Measurements from ENCODE around the gene USP36.

The USP36 gene

DNA sequence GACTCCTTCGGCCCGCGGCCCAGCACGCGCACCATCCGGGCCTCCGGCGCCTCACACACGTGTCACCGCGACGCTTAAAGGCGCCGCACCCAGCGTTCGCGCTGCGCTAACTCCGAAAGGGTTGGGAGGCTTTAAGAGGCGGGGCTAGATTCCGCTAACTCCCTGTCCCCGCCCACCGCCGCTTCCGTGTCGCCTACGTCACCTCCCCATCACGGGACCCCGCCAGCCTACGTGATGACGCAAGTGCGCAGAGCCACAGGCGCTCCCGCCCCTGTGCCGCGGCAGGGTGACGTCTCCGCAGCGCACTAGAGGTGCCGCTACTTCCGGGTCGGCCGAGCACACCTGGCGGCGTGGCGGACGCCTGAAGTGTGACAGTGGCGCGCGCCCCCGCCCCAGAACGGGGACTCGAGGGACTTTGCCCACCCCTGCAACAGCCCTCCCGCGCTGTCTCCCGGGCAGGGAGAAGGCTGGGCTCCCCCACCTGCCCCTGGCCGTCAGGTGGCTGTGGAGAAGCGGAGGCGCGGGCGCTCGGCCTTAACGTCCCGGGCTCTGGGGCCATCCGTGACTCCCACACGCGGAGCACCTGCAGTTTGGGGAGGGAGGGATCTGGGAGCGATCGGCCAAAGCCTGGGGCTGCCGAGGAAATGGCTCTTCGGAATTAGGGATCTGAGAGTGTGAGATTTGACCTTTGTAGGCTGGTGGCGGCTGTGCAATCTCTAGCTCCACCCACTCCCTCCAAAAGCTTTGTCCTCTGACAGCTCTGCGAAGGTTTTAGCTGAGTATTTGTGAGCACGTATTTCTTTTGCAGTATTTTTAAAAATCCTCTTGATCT lies at the start of gene USP36:
USP36 (minus strand) TSS at position 35 of the 832 bp plus-strand sequence. CDS start 4,451 bp downstream, outside the sequence.
- TF ChIP-seq YY1 (IDR thresholded peaks at IDR 0.05; ENCODE audit: low read depth) (peak; percentile 22; the same call in 1 of the 2 replicates), CEBPB (IDR thresholded peaks at IDR 0.05) (0 out of 2 replicates have a peak, but pooled peaks have one; percentile 5), RAD21 (IDR thresholded peaks at IDR 0.05; ENCODE audit: low read depth) (no peak), NFIC (IDR thresholded peaks at IDR 0.05) (no peak), EGR1 (IDR thresholded peaks at IDR 0.05) (0 out of 2 replicates have a peak, but pooled peaks have one; percentile 26), EP300 (IDR thresholded peaks at IDR 0.05; ENCODE audit: borderline replicate concordance) (no peak), ZBTB7A (IDR thresholded peaks at IDR 0.05; ENCODE audit: low read depth) (0 out of 2 replicates have a peak, but pooled peaks have one; percentile 39), TAF1 (IDR thresholded peaks at IDR 0.05; ENCODE audit: low read depth) (peak; percentile 85), TCF12 (IDR thresholded peaks at IDR 0.05; ENCODE audit: low read depth) (peak; percentile 76), CREB1 (IDR thresholded peaks at IDR 0.05; ENCODE audit: low read depth) (peak; percentile 99), FOXM1 (IDR thresholded peaks at IDR 0.05; ENCODE audit: borderline replicate concordance, low read depth) (0 out of 2 replicates have a peak, but pooled peaks have one; percentile 27), TEAD4 (IDR thresholded peaks at IDR 0.05) (peak; percentile 24; the same call in 1 of the 2 replicates)
- TF ChIP-seq, protein P1, sequence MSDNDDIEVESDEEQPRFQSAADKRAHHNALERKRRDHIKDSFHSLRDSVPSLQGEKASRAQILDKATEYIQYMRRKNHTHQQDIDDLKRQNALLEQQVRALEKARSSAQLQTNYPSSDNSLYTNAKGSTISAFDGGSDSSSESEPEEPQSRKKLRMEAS (IDR thresholded peaks at IDR 0.05), result peak; percentile 100
- TF ChIP-seq, protein P2, sequence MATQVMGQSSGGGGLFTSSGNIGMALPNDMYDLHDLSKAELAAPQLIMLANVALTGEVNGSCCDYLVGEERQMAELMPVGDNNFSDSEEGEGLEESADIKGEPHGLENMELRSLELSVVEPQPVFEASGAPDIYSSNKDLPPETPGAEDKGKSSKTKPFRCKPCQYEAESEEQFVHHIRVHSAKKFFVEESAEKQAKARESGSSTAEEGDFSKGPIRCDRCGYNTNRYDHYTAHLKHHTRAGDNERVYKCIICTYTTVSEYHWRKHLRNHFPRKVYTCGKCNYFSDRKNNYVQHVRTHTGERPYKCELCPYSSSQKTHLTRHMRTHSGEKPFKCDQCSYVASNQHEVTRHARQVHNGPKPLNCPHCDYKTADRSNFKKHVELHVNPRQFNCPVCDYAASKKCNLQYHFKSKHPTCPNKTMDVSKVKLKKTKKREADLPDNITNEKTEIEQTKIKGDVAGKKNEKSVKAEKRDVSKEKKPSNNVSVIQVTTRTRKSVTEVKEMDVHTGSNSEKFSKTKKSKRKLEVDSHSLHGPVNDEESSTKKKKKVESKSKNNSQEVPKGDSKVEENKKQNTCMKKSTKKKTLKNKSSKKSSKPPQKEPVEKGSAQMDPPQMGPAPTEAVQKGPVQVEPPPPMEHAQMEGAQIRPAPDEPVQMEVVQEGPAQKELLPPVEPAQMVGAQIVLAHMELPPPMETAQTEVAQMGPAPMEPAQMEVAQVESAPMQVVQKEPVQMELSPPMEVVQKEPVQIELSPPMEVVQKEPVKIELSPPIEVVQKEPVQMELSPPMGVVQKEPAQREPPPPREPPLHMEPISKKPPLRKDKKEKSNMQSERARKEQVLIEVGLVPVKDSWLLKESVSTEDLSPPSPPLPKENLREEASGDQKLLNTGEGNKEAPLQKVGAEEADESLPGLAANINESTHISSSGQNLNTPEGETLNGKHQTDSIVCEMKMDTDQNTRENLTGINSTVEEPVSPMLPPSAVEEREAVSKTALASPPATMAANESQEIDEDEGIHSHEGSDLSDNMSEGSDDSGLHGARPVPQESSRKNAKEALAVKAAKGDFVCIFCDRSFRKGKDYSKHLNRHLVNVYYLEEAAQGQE (IDR thresholded peaks at IDR 0.05; ENCODE audit: low read depth), result no peak
- TF ChIP-seq, protein P3, sequence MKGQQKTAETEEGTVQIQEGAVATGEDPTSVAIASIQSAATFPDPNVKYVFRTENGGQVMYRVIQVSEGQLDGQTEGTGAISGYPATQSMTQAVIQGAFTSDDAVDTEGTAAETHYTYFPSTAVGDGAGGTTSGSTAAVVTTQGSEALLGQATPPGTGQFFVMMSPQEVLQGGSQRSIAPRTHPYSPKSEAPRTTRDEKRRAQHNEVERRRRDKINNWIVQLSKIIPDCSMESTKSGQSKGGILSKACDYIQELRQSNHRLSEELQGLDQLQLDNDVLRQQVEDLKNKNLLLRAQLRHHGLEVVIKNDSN (IDR thresholded peaks at IDR 0.05), result peak; percentile 90

DNA sequence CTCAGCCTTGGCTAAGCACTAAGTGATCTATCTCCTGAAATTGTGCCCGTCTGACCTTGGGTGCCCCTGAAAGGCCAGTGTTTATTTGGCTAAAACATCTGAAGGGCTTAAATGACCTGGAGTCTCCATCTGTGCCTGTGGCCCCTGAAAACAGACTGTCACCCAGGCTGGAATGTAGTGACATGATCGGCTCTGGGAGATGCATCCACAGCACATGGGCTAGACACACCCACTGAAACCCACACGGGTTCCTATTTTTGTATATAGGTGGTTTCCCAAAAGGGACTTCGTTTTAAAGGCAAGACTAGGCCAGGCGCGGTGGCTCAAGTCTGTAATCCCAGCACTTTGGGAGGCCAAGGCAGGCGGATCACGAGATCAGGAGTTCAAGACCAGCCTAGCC lies 48.9 kb upstream of the USP36 start:
- TF ChIP-seq YY1 (IDR thresholded peaks at IDR 0.05; ENCODE audit: low read depth) (no peak), CREB1 (IDR thresholded peaks at IDR 0.05; ENCODE audit: low read depth) (no peak), TEAD4 (IDR thresholded peaks at IDR 0.05) (no peak), FOXM1 (IDR thresholded peaks at IDR 0.05; ENCODE audit: borderline replicate concordance, low read depth) (no peak), EGR1 (IDR thresholded peaks at IDR 0.05) (no peak), CEBPB (IDR thresholded peaks at IDR 0.05) (no peak), TAF1 (IDR thresholded peaks at IDR 0.05; ENCODE audit: low read depth) (no peak), NFIC (IDR thresholded peaks at IDR 0.05) (no peak), ZBTB7A (IDR thresholded peaks at IDR 0.05; ENCODE audit: low read depth) (no peak), TCF12 (IDR thresholded peaks at IDR 0.05; ENCODE audit: low read depth) (no peak)
- TF ChIP-seq, protein P1 (IDR thresholded peaks at IDR 0.05), result no peak
- TF ChIP-seq, protein P2 (IDR thresholded peaks at IDR 0.05; ENCODE audit: low read depth), result no peak
- TF ChIP-seq, protein P3 (IDR thresholded peaks at IDR 0.05), result no peak

DNA sequence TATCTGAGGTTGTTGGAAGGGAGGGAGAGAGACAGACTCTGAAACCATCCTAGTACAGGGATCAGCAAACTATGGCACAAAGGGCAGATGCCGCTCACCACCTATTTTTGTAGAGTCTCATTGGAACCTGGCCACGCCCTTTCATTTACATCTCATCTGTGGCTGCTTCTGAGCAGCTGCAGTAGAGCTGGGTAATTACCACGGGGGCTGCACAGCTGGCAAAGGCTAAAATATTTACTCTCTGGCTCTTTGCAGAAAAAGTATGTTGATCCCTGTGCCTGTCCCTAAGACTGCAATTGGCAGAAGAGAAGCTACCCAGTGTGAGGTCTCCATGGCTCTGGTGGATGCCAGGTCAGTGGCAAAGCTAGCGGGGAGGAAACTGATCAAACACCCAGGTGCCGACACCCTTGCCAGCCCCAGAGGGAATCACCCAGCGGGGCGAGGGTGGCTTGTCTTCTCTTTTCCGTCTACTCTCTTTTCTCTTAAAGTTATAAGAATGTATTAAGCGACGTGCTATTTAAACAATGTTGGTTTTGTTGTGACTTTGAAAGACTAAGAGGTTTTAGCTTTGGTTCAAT lies 48.4 kb upstream of the USP36 start:
- TF ChIP-seq TAF1 (IDR thresholded peaks at IDR 0.05; ENCODE audit: low read depth) (no peak), CEBPB (IDR thresholded peaks at IDR 0.05) (no peak), FOXM1 (IDR thresholded peaks at IDR 0.05; ENCODE audit: borderline replicate concordance, low read depth) (no peak), TEAD4 (IDR thresholded peaks at IDR 0.05) (no peak)

DNA sequence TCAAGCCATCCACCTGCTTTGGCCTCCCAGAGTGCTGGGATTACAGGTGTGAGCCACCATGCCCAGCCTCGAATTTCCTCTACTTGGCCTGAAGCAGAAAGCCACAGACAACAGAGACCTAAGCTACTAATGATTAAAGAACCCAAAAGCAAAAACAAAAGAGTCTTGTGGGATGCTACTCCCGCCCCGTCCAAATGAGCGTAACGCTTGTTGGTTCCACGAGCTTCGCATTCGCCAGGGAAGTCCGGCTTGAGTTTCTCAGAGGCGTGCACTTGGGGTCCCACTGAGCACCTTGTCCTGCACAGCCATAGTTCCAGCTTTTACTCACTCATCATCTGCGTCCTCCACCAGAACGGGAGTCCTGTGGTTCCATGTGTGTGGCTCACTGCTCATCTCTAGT lies 46.3 kb upstream of the USP36 start:
- no peak for TF ChIP-seq TCF12 (IDR thresholded peaks at IDR 0.05; ENCODE audit: low read depth)
- no peak for TF ChIP-seq NFIC (IDR thresholded peaks at IDR 0.05)
- no peak for TF ChIP-seq RAD21 (IDR thresholded peaks at IDR 0.05; ENCODE audit: low read depth)
- TF ChIP-seq, protein P3 (IDR thresholded peaks at IDR 0.05), result no peak
- TF ChIP-seq EP300 (IDR thresholded peaks at IDR 0.05; ENCODE audit: borderline replicate concordance), result no peak
- TF ChIP-seq, protein P2 (IDR thresholded peaks at IDR 0.05; ENCODE audit: low read depth), result no peak
- no peak for TF ChIP-seq EGR1 (IDR thresholded peaks at IDR 0.05)
- no peak for TF ChIP-seq CEBPB (IDR thresholded peaks at IDR 0.05)
- no peak for TF ChIP-seq CREB1 (IDR thresholded peaks at IDR 0.05; ENCODE audit: low read depth)
- TF ChIP-seq, protein P1 (IDR thresholded peaks at IDR 0.05), result no peak
- TF ChIP-seq TEAD4 (IDR thresholded peaks at IDR 0.05), result no peak
- no peak for TF ChIP-seq YY1 (IDR thresholded peaks at IDR 0.05; ENCODE audit: low read depth)
- TF ChIP-seq ZBTB7A (IDR thresholded peaks at IDR 0.05; ENCODE audit: low read depth), result no peak
- no peak for TF ChIP-seq FOXM1 (IDR thresholded peaks at IDR 0.05; ENCODE audit: borderline replicate concordance, low read depth)
- TF ChIP-seq TAF1 (IDR thresholded peaks at IDR 0.05; ENCODE audit: low read depth), result no peak

Measured in Ishikawa (cell line).